Karpas-422 (cell line): ENCODE measurements around the gene ASCL1. TPM values are rescaled to one million over a fixed set of nuclear protein-coding genes. Genes with fewer than 3 reads are reported as not detected.

ENCODE experiments used
- total RNA-seq: library from RNA; depleted of rRNA; stranded (reverse); fragments of >200 nt; shearing (Covaris generic); gene quantifications from 2 replicates; pipeline ENCODE4 v1.2.3, GENCODE V29; 2014; ENCODE audit warnings: low replicate concordance; rRNA removed

ASCL1 gene
- total RNA-seq, 1 experiment from 2014 or later = not detected

Other genes starting within 250 kb of the ASCL1 start
- 0.19 and 0.61 TPM in 2 replicates for gene PAH, start 40.4 kb upstream of the ASCL1 start, total RNA-seq